Endodermal cell (in vitro differentiated cells): ENCODE results near the gene UCHL3. TPM values are rescaled to one million over a fixed set of nuclear protein-coding genes. Genes with fewer than 3 reads are reported as not detected.

Experiments
- DNase-seq: peaks from one replicate; pipeline ENCODE4 v3.0.0-alpha.2; 2017
- H3K27ac ChIP-seq: 2 replicates; pipeline ENCODE4 v1.5.1; 2013; ENCODE audit warnings: mild to moderate bottlenecking, low read depth, low read length, moderate library complexity
- H3K27me3 ChIP-seq: 2 replicates; pipeline ENCODE4 v1.6.1; 2013; ENCODE audit warnings: mild to moderate bottlenecking, low read length, moderate library complexity; ENCODE audit not compliant: insufficient read depth, control insufficient read depth, poor library complexity, severe bottlenecking
- H3K36me3 ChIP-seq: 2 replicates; pipeline ENCODE4 v1.7.0; 2013; ENCODE audit warnings: mild to moderate bottlenecking, low read length, moderate library complexity; ENCODE audit not compliant: control insufficient read depth, insufficient read depth
- H3K4me1 ChIP-seq: one replicate; pipeline ENCODE4 v1.7.0; 2013; ENCODE audit warnings: low read length; ENCODE audit not compliant: control insufficient read depth, insufficient read depth
- H3K4me3 ChIP-seq: 2 replicates; pipeline ENCODE4 v1.5.1; 2013; ENCODE audit warnings: mild to moderate bottlenecking, low read length, moderate library complexity
- H3K9ac ChIP-seq: 2 replicates; pipeline ENCODE4 v1.6.1; 2013; ENCODE audit warnings: mild to moderate bottlenecking, low read length, moderate library complexity; ENCODE audit not compliant: poor library complexity, severe bottlenecking; ENCODE audit errors: extremely low read depth
- H3K9me3 ChIP-seq: 2 replicates; pipeline ENCODE4 v1.6.1; 2013; ENCODE audit warnings: mild to moderate bottlenecking, low read length, moderate library complexity; ENCODE audit not compliant: control insufficient read depth
- H3K27ac Mint-ChIP-seq: 2 replicates; pipeline ENCODE4 v1.8.0; 2020; ENCODE audit warnings: mixed read lengths
- H3K27me3 Mint-ChIP-seq: 2 replicates; pipeline ENCODE4 v1.8.0; 2021; ENCODE audit warnings: mild to moderate bottlenecking, mixed read lengths; ENCODE audit not compliant: insufficient read depth
- H3K36me3 Mint-ChIP-seq: 2 replicates; pipeline ENCODE4 v1.8.0; 2020; ENCODE audit warnings: low read depth, mixed read lengths
- H3K4me1 Mint-ChIP-seq: 2 replicates; pipeline ENCODE4 v1.8.0; 2020; ENCODE audit warnings: mixed read lengths
- H3K4me3 Mint-ChIP-seq: 2 replicates; pipeline ENCODE4 v1.8.0; 2020; ENCODE audit warnings: mild to moderate bottlenecking, moderate library complexity, mixed read lengths
- H3K9me3 Mint-ChIP-seq: 2 replicates; pipeline ENCODE4 v1.8.0; 2020; ENCODE audit warnings: mild to moderate bottlenecking, mixed read lengths
- WGBS, 2 experiments: methylation state at CpG; one replicate each; pipeline versions ENCODE4 v1.1.5 to v1.1.7; 2013; ENCODE audit warnings: missing lambda C conversion rate in 2 of 2, mixed read lengths in 1 of 2; ENCODE audit not compliant: insufficient coverage in 1 of 2, insufficient read length in 1 of 2; 5-methylcytosine and 5-hydroxymethylcytosine counted together
- total RNA-seq, 2 donors: library from RNA; stranded (reverse); fragmentation: NEBNext Ultra II Directional in 1 of 2; extraction: Animal tissue kit (Norgen Biotek cat#: 25700) in 1 of 2; gene quantifications; 2 replicates in 1 of 2; 3 replicates in 1 of 2; pipeline ENCODE4 v1.2.1, GENCODE V29; 2021
- TF ChIP-seq, protein P1 (sequence below): fragments of 200-600 bp; sonication (generic); conservative IDR thresholded peaks from 2 replicates; pipeline ENCODE4 v1.5.0; 2021; ENCODE audit warnings: antibody characterized with exemption, mild to moderate bottlenecking

The UCHL3 gene
- total RNA-seq, 2 donors from 2014 or later: 27.6 to 30.6 TPM

DNA sequence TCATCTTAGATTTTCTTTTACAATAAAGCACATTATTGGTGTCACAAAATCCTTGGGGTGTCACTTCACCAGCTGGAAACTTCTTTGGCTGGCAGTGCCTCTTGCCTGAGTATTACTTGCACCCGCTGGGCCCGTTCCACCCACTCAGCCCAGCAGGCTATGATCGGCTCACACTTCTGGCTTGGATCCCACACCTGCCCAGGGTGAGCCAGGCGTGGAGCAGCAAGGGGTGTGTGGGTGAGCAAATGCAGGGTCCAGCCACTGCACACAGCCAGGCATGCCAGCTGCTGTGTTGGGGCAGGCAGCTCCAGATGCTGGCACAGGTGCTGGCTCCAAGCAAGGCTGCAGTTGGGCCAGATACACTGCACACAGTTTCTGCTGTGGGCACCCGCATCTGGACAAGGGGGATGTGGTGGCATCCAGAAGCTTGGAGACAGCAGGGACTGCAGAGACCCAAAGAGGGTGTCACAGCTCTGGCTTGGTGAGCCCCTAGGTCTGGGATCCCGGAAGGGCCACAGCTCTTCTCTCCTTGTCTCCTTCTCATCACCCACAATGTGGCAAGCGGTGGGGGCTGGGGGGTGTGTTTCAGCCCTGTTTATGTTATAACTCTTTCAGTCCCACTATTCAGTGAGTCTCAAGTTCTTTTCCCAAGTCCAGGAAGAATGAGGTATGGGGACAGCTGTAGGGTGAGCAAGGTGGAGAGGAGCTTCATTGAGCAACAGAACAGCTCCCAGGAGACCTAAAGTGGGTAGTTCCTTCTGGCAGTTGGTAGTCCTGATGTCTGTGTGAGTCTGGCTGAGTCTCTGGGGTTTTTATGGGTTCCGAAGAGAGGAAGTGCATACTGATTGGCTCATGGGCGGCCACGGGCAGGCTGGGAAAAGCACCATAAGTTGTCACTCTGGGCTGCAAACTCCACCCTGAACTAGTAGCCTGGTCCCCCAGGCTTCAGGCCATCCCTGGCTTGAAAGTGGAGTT, 42.3 kb upstream of the UCHL3 start:
- no peaks in the 10 kb centered on the region for H3K9me3 Mint-ChIP-seq
- no peaks in the 10 kb centered on the region for H3K36me3 Mint-ChIP-seq
- H3K27ac Mint-ChIP-seq: no peak overlapping the region
- Histone ChIP-seq H3K27me3 (no peaks in the 10 kb centered on the region), H3K9me3 (no peaks in the 10 kb centered on the region), H3K9ac (no peak overlapping the region), H3K27ac (no peak overlapping the region), H3K4me1 (no peaks in the 10 kb centered on the region), H3K36me3 (no peaks in the 10 kb centered on the region), H3K4me3 (no peak overlapping the region)
- no peak for DNase-seq
- H3K4me3 Mint-ChIP-seq: no peak overlapping the region
- no peaks in the 10 kb centered on the region for H3K4me1 Mint-ChIP-seq
- TF ChIP-seq, protein P1, sequence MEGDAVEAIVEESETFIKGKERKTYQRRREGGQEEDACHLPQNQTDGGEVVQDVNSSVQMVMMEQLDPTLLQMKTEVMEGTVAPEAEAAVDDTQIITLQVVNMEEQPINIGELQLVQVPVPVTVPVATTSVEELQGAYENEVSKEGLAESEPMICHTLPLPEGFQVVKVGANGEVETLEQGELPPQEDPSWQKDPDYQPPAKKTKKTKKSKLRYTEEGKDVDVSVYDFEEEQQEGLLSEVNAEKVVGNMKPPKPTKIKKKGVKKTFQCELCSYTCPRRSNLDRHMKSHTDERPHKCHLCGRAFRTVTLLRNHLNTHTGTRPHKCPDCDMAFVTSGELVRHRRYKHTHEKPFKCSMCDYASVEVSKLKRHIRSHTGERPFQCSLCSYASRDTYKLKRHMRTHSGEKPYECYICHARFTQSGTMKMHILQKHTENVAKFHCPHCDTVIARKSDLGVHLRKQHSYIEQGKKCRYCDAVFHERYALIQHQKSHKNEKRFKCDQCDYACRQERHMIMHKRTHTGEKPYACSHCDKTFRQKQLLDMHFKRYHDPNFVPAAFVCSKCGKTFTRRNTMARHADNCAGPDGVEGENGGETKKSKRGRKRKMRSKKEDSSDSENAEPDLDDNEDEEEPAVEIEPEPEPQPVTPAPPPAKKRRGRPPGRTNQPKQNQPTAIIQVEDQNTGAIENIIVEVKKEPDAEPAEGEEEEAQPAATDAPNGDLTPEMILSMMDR: no peak
- WGBS, 2 experiments: 83 to 92% methylated on average over 4 to 9 of the region's 10 CpGs
- H3K27me3 Mint-ChIP-seq: no peaks in the 10 kb centered on the region

- no peaks in the 10 kb centered on the region for H3K9me3 Mint-ChIP-seq
- H3K4me3 ChIP-seq: no peak overlapping the region
- TF ChIP-seq, protein P1: no peak
- H3K9ac ChIP-seq: no peak overlapping the region
- H3K27ac Mint-ChIP-seq: no peak overlapping the region
- no peak for DNase-seq
- H3K9me3 ChIP-seq: no peaks in the 10 kb centered on the region
- no peaks in the 10 kb centered on the region for H3K36me3 ChIP-seq
- H3K4me3 Mint-ChIP-seq: no peak overlapping the region
- no peaks in the 10 kb centered on the region for H3K36me3 Mint-ChIP-seq
- H3K4me1 Mint-ChIP-seq: no peaks in the 10 kb centered on the region
- H3K27me3 Mint-ChIP-seq: no peaks in the 10 kb centered on the region
- no peak overlapping the region for H3K27ac ChIP-seq
- 90 to 100% methylated on average over 3 to 6 of the region's 6 CpGs for WGBS, 2 experiments
- H3K27me3 ChIP-seq: no peaks in the 10 kb centered on the region
- no peaks in the 10 kb centered on the region for H3K4me1 ChIP-seq
Observed at GRCh38 chr13:75508002-75508548, 41.5 kb upstream of the UCHL3 start.

GRCh38 chr13:75511051-75511625, 38.5 kb upstream of the UCHL3 start:
- TF ChIP-seq, protein P1: no peak
- Histone ChIP-seq H3K9me3 (no peaks in the 10 kb centered on the region), H3K27me3 (no peaks in the 10 kb centered on the region), H3K4me3 (no peak overlapping the region), H3K36me3 (no peaks in the 10 kb centered on the region), H3K27ac (no peak overlapping the region), H3K9ac (no peak overlapping the region), H3K4me1 (no peaks in the 10 kb centered on the region)
- Mint-ChIP-seq H3K36me3 (no peaks in the 10 kb centered on the region), H3K9me3 (no peaks in the 10 kb centered on the region), H3K4me1 (no peaks in the 10 kb centered on the region), H3K4me3 (no peak overlapping the region), H3K27ac (no peak overlapping the region), H3K27me3 (peaks cover 5% of the 10 kb centered on the region)
- DNase-seq: no peak
- WGBS, 2 experiments: 87 to 100% methylated on average over 1 to 3 of the region's 3 CpGs
